CD14-positive monocyte (primary cell): ENCODE results near the gene NUP93. TPM values are rescaled to one million over a fixed set of nuclear protein-coding genes. Genes with fewer than 3 reads are reported as not detected.
A peak's percentile ranks its signal among the peaks of the same experiment; 100 is the strongest.

ENCODE experiments used
- DNase-seq, 3 donors: peaks; one replicate each; pipeline ENCODE4 v3.0.0-alpha.2; 2011 to 2022
- H2AFZ ChIP-seq: 2 replicates; pipeline ENCODE4 v1.6.0; 2012; ENCODE audit warnings: mild to moderate bottlenecking, low read depth, low read length, inconsistent platforms; ENCODE audit not compliant: insufficient read depth, poor library complexity, severe bottlenecking
- H3K27ac ChIP-seq, 2 donors: 1 replicate in 1 of 2; 2 replicates in 1 of 2; pipeline ENCODE4 v1.5.1; 2012 to 2013; ENCODE audit warnings: low read length in 2 of 2, control low read depth in 1 of 2, inconsistent platforms in 1 of 2, low read depth in 1 of 2, mild to moderate bottlenecking in 1 of 2
- H3K27me3 ChIP-seq, 2 donors: one replicate each; pipeline versions ENCODE4 v1.6.0 to v1.6.1; 2011 to 2013; ENCODE audit warnings: low read length in 2 of 2; ENCODE audit not compliant: control insufficient read depth in 2 of 2, insufficient read depth in 2 of 2
- H3K36me3 ChIP-seq, 2 donors: replicated peaks in 1 of 2; 1 replicate in 1 of 2; 2 replicates in 1 of 2; pipeline versions ENCODE4 v1.5.1 to v1.6.1; 2012 to 2013; ENCODE audit warnings: low read length in 2 of 2, control low read depth in 1 of 2, inconsistent platforms in 1 of 2, mild to moderate bottlenecking in 1 of 2; ENCODE audit not compliant: insufficient read depth in 2 of 2, control insufficient read depth in 1 of 2
- H3K4me1 ChIP-seq, 2 donors: 1 replicate in 1 of 2; 2 replicates in 1 of 2; pipeline versions ENCODE4 v1.5.1 to v1.6.1; 2012 to 2013; ENCODE audit warnings: low read length in 2 of 2, control low read depth in 1 of 2, inconsistent platforms in 1 of 2, mild to moderate bottlenecking in 1 of 2, moderate library complexity in 1 of 2; ENCODE audit not compliant: insufficient read depth in 2 of 2, control insufficient read depth in 1 of 2
- H3K4me2 ChIP-seq: replicated peaks from 2 replicates; pipeline ENCODE3; 2012; ENCODE audit warnings: low read length, moderate library complexity, mild to moderate bottlenecking; ENCODE audit not compliant: poor library complexity, severe bottlenecking; ENCODE audit errors: extremely low read depth
- H3K4me3 ChIP-seq, 3 experiments: fragments of 200-600 bp in 1 of 3; sonication (generic) in 1 of 3; replicated peaks in 1 of 3; 1 replicate in 2 of 3; 2 replicates in 1 of 3; pipeline ENCODE4 v1.5.1; 2011 to 2013; ENCODE audit warnings: low read length in 3 of 3, mild to moderate bottlenecking in 3 of 3, control low read depth in 2 of 3, low read depth in 2 of 3, inconsistent platforms in 1 of 3, moderate library complexity in 1 of 3
- H3K79me2 ChIP-seq: 2 replicates; pipeline ENCODE4 v1.6.0; 2012; ENCODE audit warnings: mild to moderate bottlenecking, control low read depth, inconsistent platforms, low read length, moderate library complexity; ENCODE audit not compliant: insufficient read depth
- H3K9ac ChIP-seq: 2 replicates; pipeline ENCODE4 v1.6.0; 2017; ENCODE audit warnings: low read length, mild to moderate bottlenecking; ENCODE audit not compliant: insufficient read depth, poor library complexity, severe bottlenecking
- H3K9me3 ChIP-seq, 2 donors: replicated peaks in 1 of 2; 1 replicate in 1 of 2; 2 replicates in 1 of 2; pipeline versions ENCODE4 v1.5.1 to v1.6.1; 2012 to 2013; ENCODE audit warnings: low read length in 2 of 2, control low read depth in 1 of 2; ENCODE audit not compliant: control insufficient read depth in 1 of 2, insufficient read depth in 1 of 2
- H4K20me1 ChIP-seq: 2 replicates; pipeline ENCODE4 v1.6.0; 2012; ENCODE audit warnings: mild to moderate bottlenecking, low read length, control low read depth, moderate library complexity; ENCODE audit not compliant: insufficient read depth
- H3K27ac Mint-ChIP-seq, 7 donors: one replicate each; pipeline ENCODE4 v1.8.0; 2020; ENCODE audit warnings: mild to moderate bottlenecking in 7 of 7, mixed read lengths in 7 of 7, moderate library complexity in 6 of 7, inconsistent platforms in 2 of 7
- H3K27me3 Mint-ChIP-seq, 3 donors: one replicate each; pipeline ENCODE4 v1.8.0; 2021 to 2022; ENCODE audit warnings: low read depth in 3 of 3, mild to moderate bottlenecking in 3 of 3, mixed read lengths in 3 of 3, moderate library complexity in 3 of 3, inconsistent platforms in 1 of 3
- H3K36me3 Mint-ChIP-seq, 2 donors: one replicate each; pipeline ENCODE4 v1.8.0; 2020; ENCODE audit warnings: mixed read lengths in 2 of 2, inconsistent platforms in 1 of 2, mild to moderate bottlenecking in 1 of 2
- H3K4me1 Mint-ChIP-seq: one replicate; pipeline ENCODE4 v1.8.0; 2020; ENCODE audit warnings: mild to moderate bottlenecking, mixed read lengths
- H3K4me3 Mint-ChIP-seq, 2 donors: one replicate each; pipeline ENCODE4 v1.8.0; 2020; ENCODE audit warnings: mild to moderate bottlenecking in 2 of 2, mixed read lengths in 2 of 2, moderate library complexity in 1 of 2
- H3K9me3 Mint-ChIP-seq, 7 donors: one replicate each; pipeline ENCODE4 v1.8.0; 2020 to 2022; ENCODE audit warnings: mixed read lengths in 7 of 7, mild to moderate bottlenecking in 6 of 7, moderate library complexity in 6 of 7, inconsistent platforms in 2 of 7
- CTCF ChIP-seq: fragments of 200-600 bp; IDR thresholded peaks from one replicate; pipeline ENCODE4 v1.8.0; 2022; ENCODE audit warnings: antibody characterized with exemption, mild to moderate bottlenecking
- WGBS: methylation state at CpG from one replicate; pipeline ENCODE4 v1.1.5; 2013; ENCODE audit warnings: missing lambda C conversion rate; ENCODE audit not compliant: insufficient coverage; 5-methylcytosine and 5-hydroxymethylcytosine counted together
- intact Hi-C, 2 donors: fragments of 100-400 bp; cut with micrococcal nuclease; formaldehyde crosslinking; loops; one replicate each; pipeline versions ENCODE4 v1.15.0 to v1.15.1; 2023
- polyA plus RNA-seq, 3 donors: library from polyadenylated mRNA; depleted of rRNA in 1 of 3; unstranded in 2 of 3; stranded (reverse) in 1 of 3; fragments of 300-500 nt in 2 of 3; fragments of >200 nt in 1 of 3; fragmentation: Illumina TruSeq in 2 of 3; gene quantifications; 1 replicate in 2 of 3; 2 replicates in 1 of 3; pipeline ENCODE4 v1.2.3, GENCODE V29; 2012 to 2021

NUP93 gene
- polyA plus RNA-seq, 3 donors = 46.6 to 77.7 (median 59.4) TPM

- Histone ChIP-seq H2AFZ (no peak overlapping the region), H3K9me3 (no peaks in the 10 kb centered on the region), H4K20me1 (peaks cover 3% of the 10 kb centered on the region), H3K27me3 (no peaks in the 10 kb centered on the region), H3K9ac (no peak overlapping the region), H3K27ac (no peak overlapping the region), H3K4me1 (peaks cover 15 to 27% of the 10 kb centered on the region in 2 donors), H3K4me3 (no peak overlapping the region), H3K36me3 (no peaks in the 10 kb centered on the region), H3K4me2 (no peak overlapping the region), H3K79me2 (peaks cover 30% of the 10 kb centered on the region)
- intact Hi-C loops = loop anchor here in 1 of 2 donors (2.0 kb wide), 1 partner anchor 277 kb away; the partner anchor contains the start of genes NUDT21 and OGFOD1
- Mint-ChIP-seq H3K4me3 (no peak overlapping the region), H3K4me1 (peaks cover 20% of the 10 kb centered on the region), H3K27me3 (peaks cover 0 to 6% (median 2%) of the 10 kb centered on the region in 3 donors), H3K9me3 (no peaks in the 10 kb centered on the region), H3K36me3 (no peaks in the 10 kb centered on the region), H3K27ac (peak overlapping the region in 1 of 7 donors; percentile 15)
- no CpG with 5 or more reads among the region's 1 CpG for WGBS
- TF ChIP-seq CTCF = no peak
- no peak for DNase-seq
Measured at GRCh38 chr16:56728027-56728426, 1.9 kb upstream of the NUP93 start.

DNA sequence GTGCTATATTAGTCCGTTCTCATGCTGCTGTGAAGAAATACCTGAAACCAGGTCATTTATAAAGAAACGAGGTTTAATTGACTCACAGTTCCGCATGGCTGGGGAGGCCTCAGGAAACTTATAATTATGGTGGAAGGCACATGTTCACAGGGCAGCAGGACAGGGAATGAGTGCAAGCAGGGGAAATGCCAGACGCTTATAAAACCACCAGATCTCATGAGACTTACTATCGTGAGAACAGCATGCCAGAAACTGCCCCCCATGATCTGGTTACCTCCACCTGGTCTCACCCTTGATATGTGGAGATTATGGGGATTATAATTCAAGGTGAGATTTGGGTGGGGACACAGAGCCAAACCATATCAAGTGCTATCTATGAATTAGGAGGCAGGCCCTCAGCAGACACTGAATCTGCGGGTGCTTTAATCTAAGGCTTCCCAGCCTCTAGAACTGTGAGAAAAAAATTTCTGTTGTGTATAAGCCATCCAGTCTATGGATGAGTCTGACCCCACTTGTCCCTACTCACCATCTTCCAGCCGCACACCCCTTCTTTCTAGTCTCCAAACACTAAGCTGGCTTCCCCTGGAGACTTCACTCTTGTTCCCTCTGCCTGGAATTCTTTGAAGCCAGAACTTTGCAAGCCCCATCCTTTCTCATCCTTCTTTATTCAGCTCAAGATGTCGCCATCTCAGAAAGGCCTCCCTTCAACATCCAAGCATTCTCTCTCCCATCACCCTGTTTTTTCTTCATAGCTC is 772 bp upstream of the NUP93 start:
- peak overlapping the region; percentile 87 for H3K9ac ChIP-seq
- peak overlapping the region; percentile 60 to 94 (median 87) for H3K27ac Mint-ChIP-seq
- peaks cover 0 to 2% (median 2%) of the 10 kb centered on the region in 3 donors for H3K27me3 Mint-ChIP-seq

More for the DNA sequence above, 772 bp upstream of the NUP93 start:
- H4K20me1 ChIP-seq = peaks cover 13% of the 10 kb centered on the region
- peaks cover 42% of the 10 kb centered on the region for H3K79me2 ChIP-seq
- H3K36me3 Mint-ChIP-seq = no peaks in the 10 kb centered on the region
- peak overlapping the region; percentile 94 for H3K4me2 ChIP-seq
- no peaks in the 10 kb centered on the region for H3K9me3 ChIP-seq
- peaks cover 15 to 29% of the 10 kb centered on the region in 2 donors for H3K4me1 ChIP-seq
- peak overlapping the region in 1 of 2 donors; percentile 92 for H3K27ac ChIP-seq
- no peaks in the 10 kb centered on the region for H3K27me3 ChIP-seq
- 30% methylated on average over 5 of the region's 8 CpGs for WGBS
- H3K4me3 Mint-ChIP-seq = peak overlapping the region; percentile 89 to 95
- TF ChIP-seq CTCF = no peak
- peaks cover 20% of the 10 kb centered on the region for H3K4me1 Mint-ChIP-seq
- intact Hi-C loops = loop anchor here in 1 of 2 donors (2.0 kb wide), 1 partner anchor 278 kb away; the partner anchor contains the start of genes NUDT21 and OGFOD1
- no peaks in the 10 kb centered on the region for H3K9me3 Mint-ChIP-seq
- no peaks in the 10 kb centered on the region for H3K36me3 ChIP-seq
- no peak for DNase-seq
- H3K4me3 ChIP-seq = peak overlapping the region; percentile 80 to 95 (median 91)
- H2AFZ ChIP-seq = peak overlapping the region; percentile 93
